ENCODE data around the gene EVI5L. TPM values are rescaled to one million over a fixed set of nuclear protein-coding genes. Genes with fewer than 3 reads are reported as not detected.

The EVI5L gene
- total RNA-seq, 2 donors from 2014 or later = 6.0 to 12.9 TPM

DNA sequence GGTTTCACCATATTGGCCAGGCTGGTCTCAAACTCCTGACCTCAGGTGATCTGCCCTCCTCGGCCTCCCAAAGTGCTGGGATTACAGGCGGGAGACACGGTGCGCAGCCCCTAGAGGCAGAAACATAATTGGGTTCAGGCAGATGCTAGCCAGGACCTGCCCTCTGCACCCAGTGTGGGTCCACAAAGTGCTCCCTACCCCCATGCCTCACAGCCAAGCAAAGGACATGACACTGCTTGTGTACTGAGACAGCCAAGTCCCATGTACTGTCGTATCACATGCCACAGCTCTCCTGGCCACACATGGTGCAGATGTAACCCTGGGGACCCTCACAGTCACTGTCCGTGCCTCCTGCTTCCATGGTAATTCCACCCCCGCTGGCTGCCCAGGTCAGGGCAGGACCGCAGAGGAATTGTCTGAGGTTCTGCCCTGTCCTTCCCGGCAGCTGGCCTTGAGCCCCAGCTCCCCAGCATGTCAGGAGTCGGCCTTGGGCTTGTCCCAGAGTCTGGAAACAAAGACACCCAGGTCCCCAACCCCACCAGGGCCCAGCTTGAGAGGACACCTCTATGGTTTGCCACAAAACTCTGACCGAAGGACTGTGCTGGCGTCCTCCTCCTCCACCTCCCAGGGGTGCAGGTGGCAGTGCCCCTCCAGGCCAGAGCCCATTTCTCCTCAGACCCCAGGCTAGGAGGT, 36.5 kb downstream of the EVI5L start:
- H3K4me1 ChIP-seq = peaks cover 39% of the 10 kb centered on the region
- no peak overlapping the region for H3K4me3 ChIP-seq
- WGBS, 2 donors = 63 to 67% methylated on average over 7 to 12 of the region's 12 CpGs
- H3K36me3 ChIP-seq (replicated peaks in 1 of 2; ENCODE audit: insufficient read depth in 1 of 2, low read depth in 2 of 2) = no peaks in the 10 kb centered on the region
- DNase-seq = no peak
- peak overlapping the region in 1 of 4 donors; percentile 6 for H3K27ac ChIP-seq
- intact Hi-C loops (cut with DNase I) = no loop called here
- ATAC-seq = no peak
- no peaks in the 10 kb centered on the region for H3K9me3 ChIP-seq
- TF ChIP-seq POLR2A (IDR thresholded peaks at IDR 0.05) = no peak
- no peak for TF ChIP-seq CTCF (IDR thresholded peaks at IDR 0.05)
- H3K27me3 ChIP-seq = no peaks in the 10 kb centered on the region

DNA sequence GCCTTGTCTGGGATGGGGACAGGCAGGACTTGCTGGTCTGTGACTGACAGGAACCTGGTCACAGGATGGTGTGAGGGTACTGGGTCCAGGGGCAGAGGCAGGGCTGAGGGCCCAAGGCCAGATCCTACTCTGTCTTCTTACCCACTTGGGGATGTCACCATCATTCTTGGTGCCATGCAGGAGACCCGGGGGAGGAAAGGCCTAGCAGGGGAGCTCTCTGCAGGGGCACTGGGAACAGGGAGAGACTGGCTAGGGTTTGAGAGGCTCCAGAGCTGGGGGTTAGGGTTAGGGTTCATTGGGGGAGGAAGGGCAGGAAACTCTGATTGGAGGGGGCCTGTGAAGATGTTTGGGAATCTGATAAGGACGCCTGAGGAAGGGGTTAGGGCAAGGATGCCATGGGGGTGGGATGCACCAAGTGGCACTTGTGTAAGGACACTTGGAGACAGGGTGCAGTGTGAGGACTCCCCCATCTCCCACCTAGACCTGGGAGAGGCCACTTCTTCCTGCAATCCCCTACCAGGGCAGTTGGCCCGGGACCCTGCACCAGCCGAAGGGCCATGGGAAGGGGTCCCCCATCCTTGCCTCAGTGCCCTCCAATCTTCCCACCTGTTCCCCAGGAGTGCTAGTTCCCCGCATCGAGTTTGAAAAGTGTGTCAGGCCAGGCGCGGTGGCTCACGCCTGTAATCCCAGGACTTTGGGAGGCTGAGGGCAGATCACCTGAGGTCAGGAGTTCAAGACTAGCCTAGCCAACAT, 37.2 kb downstream of the EVI5L start:
- Histone ChIP-seq H3K9me3 (no peaks in the 10 kb centered on the region), H3K27ac (peak overlapping the region in 1 of 4 donors; percentile 6), H3K4me1 (peaks cover 39% of the 10 kb centered on the region), H3K36me3 (replicated peaks in 1 of 2; ENCODE audit: insufficient read depth in 1 of 2, low read depth in 2 of 2) (no peaks in the 10 kb centered on the region), H3K27me3 (no peaks in the 10 kb centered on the region), H3K4me3 (no peak overlapping the region)
- DNase-seq (no peak), ATAC-seq (no peak)
- 89% methylated on average over 8 to 9 of the region's 9 CpGs for WGBS, 2 donors
- intact Hi-C loops (cut with DNase I) = no loop called here
- TF ChIP-seq CTCF (IDR thresholded peaks at IDR 0.05) (no peak), POLR2A (IDR thresholded peaks at IDR 0.05) (no peak)

DNA sequence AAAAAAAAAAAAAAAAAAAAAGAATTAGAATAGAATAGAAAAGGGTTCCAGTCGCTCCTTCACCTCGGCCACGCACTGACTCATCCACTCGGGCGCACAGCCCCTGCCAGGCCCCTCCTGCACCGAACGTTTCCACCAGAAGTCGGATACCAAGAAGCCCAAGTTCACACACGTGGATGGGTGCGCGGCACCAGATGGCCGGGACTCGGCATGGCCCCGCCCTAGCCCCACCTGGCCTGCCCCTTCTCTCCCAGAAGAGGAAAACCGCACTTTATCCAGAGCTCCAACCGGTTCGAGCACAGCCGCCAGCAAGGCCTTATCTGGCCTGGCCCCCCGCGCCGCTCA, 38.3 kb downstream of the EVI5L start:
- 29 to 33% methylated on average over 16 to 21 of the region's 21 CpGs for WGBS, 2 donors
- DNase-seq (no peak), ATAC-seq (no peak)
- H3K27me3 ChIP-seq = no peaks in the 10 kb centered on the region
- H3K9me3 ChIP-seq = no peaks in the 10 kb centered on the region
- peak overlapping the region; percentile 81 to 94 (median 91) for H3K27ac ChIP-seq
- intact Hi-C loops (cut with DNase I) = no loop called here
- H3K4me3 ChIP-seq = no peak overlapping the region
- TF ChIP-seq CTCF (IDR thresholded peaks at IDR 0.05) (no peak), POLR2A (IDR thresholded peaks at IDR 0.05) (no peak)
- peaks cover 40% of the 10 kb centered on the region for H3K4me1 ChIP-seq
- H3K36me3 ChIP-seq (replicated peaks in 1 of 2; ENCODE audit: insufficient read depth in 1 of 2, low read depth in 2 of 2) = no peaks in the 10 kb centered on the region

GRCh38 chr19:7868671-7869452, 38.8 kb downstream of the EVI5L start:
- Histone ChIP-seq H3K4me3 (no peak overlapping the region), H3K4me1 (peaks cover 45% of the 10 kb centered on the region), H3K27ac (peak overlapping the region; percentile 81 to 94 (median 91)), H3K27me3 (no peaks in the 10 kb centered on the region), H3K36me3 (replicated peaks in 1 of 2; ENCODE audit: insufficient read depth in 1 of 2, low read depth in 2 of 2) (no peaks in the 10 kb centered on the region), H3K9me3 (no peaks in the 10 kb centered on the region)
- ATAC-seq = peak; percentile 75
- 1 to 2% methylated on average over 24 to 52 of the region's 67 CpGs for WGBS, 2 donors
- DNase-seq = peak; percentile 85 to 91 (median 89)
- TF ChIP-seq CTCF (IDR thresholded peaks at IDR 0.05) (peak; percentile 15 to 97 (median 92)), POLR2A (IDR thresholded peaks at IDR 0.05) (peak; percentile 34 to 63 (median 58))
- intact Hi-C loops (cut with DNase I) = no loop called here
